Smooth muscle cell (in vitro differentiated cells): ENCODE measurements around the gene ZNF324. TPM values are rescaled to one million over a fixed set of nuclear protein-coding genes. Genes with fewer than 3 reads are reported as not detected.

Experiments
- DNase-seq: peaks from one replicate; lab custom pipeline; 2025; ENCODE audit not compliant: unreplicated experiment; lab: John Stamatoyannopoulos, UW
- H2AFZ ChIP-seq: fragments of 200-600 bp; sonication (generic); 2 replicates; pipeline ENCODE4 v1.6.0; 2016; ENCODE audit warnings: antibody characterized with exemption, low read depth, mild to moderate bottlenecking
- H3F3A ChIP-seq: fragments of 200-600 bp; sonication (generic); 2 replicates; pipeline ENCODE4 v1.6.0; 2017; ENCODE audit warnings: antibody characterized with exemption, low read depth
- H3K27ac ChIP-seq: fragments of 200-600 bp; sonication (generic); 2 replicates; pipeline ENCODE4 v1.5.1; 2016; ENCODE audit warnings: low read depth, mild to moderate bottlenecking
- H3K27me3 ChIP-seq: fragments of 200-600 bp; sonication (generic); 2 replicates; pipeline ENCODE4 v1.6.1; 2016; ENCODE audit warnings: low read depth, mild to moderate bottlenecking
- H3K36me3 ChIP-seq: fragments of 200-600 bp; sonication (generic); 2 replicates; pipeline ENCODE4 v1.5.1; 2016; ENCODE audit warnings: low read depth
- H3K4me1 ChIP-seq: fragments of 200-600 bp; sonication (generic); 2 replicates; pipeline ENCODE4 v1.5.1; 2016; ENCODE audit warnings: low read depth
- H3K4me2 ChIP-seq: fragments of 200-600 bp; sonication (generic); 2 replicates; pipeline ENCODE4 v1.6.0; 2016; ENCODE audit warnings: mild to moderate bottlenecking
- H3K4me3 ChIP-seq: fragments of 200-600 bp; sonication (generic); 2 replicates; pipeline ENCODE4 v1.5.1; 2016; ENCODE audit warnings: mild to moderate bottlenecking
- H3K79me2 ChIP-seq: fragments of 200-600 bp; sonication (generic); 2 replicates; pipeline ENCODE4 v1.6.0; 2016; ENCODE audit warnings: low read depth, mild to moderate bottlenecking
- H3K9ac ChIP-seq: fragments of 200-600 bp; sonication (generic); 2 replicates; pipeline ENCODE4 v1.6.0; 2016; ENCODE audit warnings: low read depth
- H3K9me3 ChIP-seq: fragments of 200-600 bp; sonication (generic); replicated peaks from 2 replicates; pipeline ENCODE4 v1.5.1; 2016; ENCODE audit warnings: low read depth
- H4K20me1 ChIP-seq: fragments of 200-600 bp; sonication (generic); 2 replicates; pipeline ENCODE4 v1.6.0; 2016; ENCODE audit warnings: low read depth
- CTCF ChIP-seq: fragments of 200-600 bp; sonication (generic); IDR thresholded peaks from 2 replicates; pipeline ENCODE4 v1.5.1; 2017; ENCODE audit warnings: borderline replicate concordance, mild to moderate bottlenecking, antibody characterized with exemption; ENCODE audit not compliant: insufficient read depth, poor library complexity, severe bottlenecking
- WGBS: methylation state at CpG from one replicate; pipeline ENCODE4 v1.1.7; 2016; ENCODE audit warnings: low lambda C conversion rate; 5-methylcytosine and 5-hydroxymethylcytosine counted together
- polyA plus RNA-seq: library from polyadenylated mRNA; unstranded; fragments of >200 nt; fragmentation: Nextera tagmentation; extraction: Ambion mirVana; gene quantifications from 2 replicates; pipeline ENCODE4 v1.2.1, GENCODE V29; 2016
- total RNA-seq: library from RNA; depleted of rRNA; stranded (reverse); fragments of >200 nt; gene quantifications from 2 replicates; pipeline ENCODE4 v1.2.3, GENCODE V29; 2014

ZNF324 gene
- total and polyA plus RNA-seq, 2 experiments from 2014 or later, result 8.8 to 10.2 TPM

GRCh38 chr19:58519087-58519354, 52.1 kb downstream of the ZNF324 start:
- TF ChIP-seq CTCF, result peak; percentile 54
- no peaks in the 10 kb centered on the region for H3F3A ChIP-seq
- peaks cover 10% of the 10 kb centered on the region for H3K4me1 ChIP-seq
- peaks cover 4% of the 10 kb centered on the region for H4K20me1 ChIP-seq
- peak overlapping the region; percentile 82 for H3K27ac ChIP-seq
- H3K9me3 ChIP-seq, result no peaks in the 10 kb centered on the region
- peak overlapping the region; percentile 64 for H2AFZ ChIP-seq
- H3K9ac ChIP-seq, result peak overlapping the region; percentile 85
- H3K36me3 ChIP-seq, result no peaks in the 10 kb centered on the region
- peaks cover 46% of the 10 kb centered on the region for H3K79me2 ChIP-seq
- no peaks in the 10 kb centered on the region for H3K27me3 ChIP-seq
- H3K4me3 ChIP-seq, result peak overlapping the region; percentile 65
- under 1% methylated on average over 14 of the region's 14 CpGs for WGBS
- peak; percentile 52 for DNase-seq
- H3K4me2 ChIP-seq, result peak overlapping the region; percentile 90

- peak within 1 kb of the TSS; percentile 65 for H3K4me3 ChIP-seq
- DNase-seq, result peak; percentile 96
- H3K36me3 ChIP-seq, result no peaks in the 10 kb centered on the region
- H3K9ac ChIP-seq, result peak within 1 kb of the TSS; percentile 85
- peak within 1 kb of the TSS; percentile 64 for H2AFZ ChIP-seq
- peak; percentile 97 for TF ChIP-seq CTCF
- H3K27ac ChIP-seq, result peak within 1 kb of the TSS; percentile 82
- under 1% methylated on average over 58 of the region's 87 CpGs for WGBS
- H3K4me1 ChIP-seq, result peaks cover 10% of the 10 kb centered on the region
- H3K27me3 ChIP-seq, result no peaks in the 10 kb centered on the region
- H3F3A ChIP-seq, result no peaks in the 10 kb centered on the region
- H3K9me3 ChIP-seq, result no peaks in the 10 kb centered on the region
- peaks cover 4% of the 10 kb centered on the region for H4K20me1 ChIP-seq
- H3K4me2 ChIP-seq, result peak within 1 kb of the TSS; percentile 90
- peaks cover 42% of the 10 kb centered on the region for H3K79me2 ChIP-seq
Observed at GRCh38 chr19:58519355-58520256, 52.7 kb downstream of the ZNF324 start, which contains the start of gene ZBTB45. Gene ZBTB45, minus strand, starts transcription at chr19:58519810. Its CDS starts 2,137 bp downstream, at chr19:58517673.

- H3K79me2 ChIP-seq, result peaks cover 36% of the 10 kb centered on the region
- H3K4me3 ChIP-seq, result peak overlapping the region; percentile 65
- H3K9ac ChIP-seq, result peak overlapping the region; percentile 85
- no peak for DNase-seq
- no peaks in the 10 kb centered on the region for H3K9me3 ChIP-seq
- no peaks in the 10 kb centered on the region for H3K36me3 ChIP-seq
- H3F3A ChIP-seq, result no peaks in the 10 kb centered on the region
- no peak for TF ChIP-seq CTCF
- H3K27ac ChIP-seq, result peak overlapping the region; percentile 82
- peak overlapping the region; percentile 52 for H2AFZ ChIP-seq
- 25% methylated on average over 7 of the region's 7 CpGs for WGBS
- H4K20me1 ChIP-seq, result peaks cover 4% of the 10 kb centered on the region
- H3K4me2 ChIP-seq, result peak overlapping the region; percentile 90
- H3K27me3 ChIP-seq, result no peaks in the 10 kb centered on the region
- peaks cover 10% of the 10 kb centered on the region for H3K4me1 ChIP-seq
Observed at GRCh38 chr19:58520257-58520599, 53.3 kb downstream of the ZNF324 start.
